C4-2B (cell line): ENCODE data around the gene WNT7A.

ENCODE experiments used
- ZFX ChIP-seq: fragments of 450-650 bp; IDR thresholded peaks from 2 replicates; pipeline ENCODE4 v1.6.1; 2017
- TF ChIP-seq, protein P1 (sequence below): fragments of 450-650 bp; conservative IDR thresholded peaks from 2 replicates; pipeline ENCODE4 v1.5.1; 2017; ENCODE audit warnings: mild to moderate bottlenecking

DNA sequence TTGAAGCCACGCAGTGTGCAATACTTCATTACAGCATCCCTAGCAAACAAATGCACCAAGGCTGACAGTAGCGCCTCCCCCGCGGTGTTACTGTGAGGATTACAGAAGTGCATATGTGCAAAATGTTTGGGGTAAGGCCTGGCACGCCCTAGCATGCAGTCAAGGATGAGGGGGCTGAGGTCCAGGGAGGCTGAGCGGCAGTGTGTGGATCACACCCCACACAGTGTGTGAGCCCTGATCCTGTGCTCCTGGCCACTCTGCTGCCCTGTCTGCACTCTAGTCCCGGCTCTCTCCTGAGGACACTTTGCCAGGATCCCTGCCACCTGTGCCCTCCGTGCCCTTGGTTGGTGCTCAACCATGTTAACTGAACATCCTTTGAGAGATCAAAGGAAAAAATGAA, 71.3 kb downstream of the WNT7A start:
- TF ChIP-seq, protein P1, sequence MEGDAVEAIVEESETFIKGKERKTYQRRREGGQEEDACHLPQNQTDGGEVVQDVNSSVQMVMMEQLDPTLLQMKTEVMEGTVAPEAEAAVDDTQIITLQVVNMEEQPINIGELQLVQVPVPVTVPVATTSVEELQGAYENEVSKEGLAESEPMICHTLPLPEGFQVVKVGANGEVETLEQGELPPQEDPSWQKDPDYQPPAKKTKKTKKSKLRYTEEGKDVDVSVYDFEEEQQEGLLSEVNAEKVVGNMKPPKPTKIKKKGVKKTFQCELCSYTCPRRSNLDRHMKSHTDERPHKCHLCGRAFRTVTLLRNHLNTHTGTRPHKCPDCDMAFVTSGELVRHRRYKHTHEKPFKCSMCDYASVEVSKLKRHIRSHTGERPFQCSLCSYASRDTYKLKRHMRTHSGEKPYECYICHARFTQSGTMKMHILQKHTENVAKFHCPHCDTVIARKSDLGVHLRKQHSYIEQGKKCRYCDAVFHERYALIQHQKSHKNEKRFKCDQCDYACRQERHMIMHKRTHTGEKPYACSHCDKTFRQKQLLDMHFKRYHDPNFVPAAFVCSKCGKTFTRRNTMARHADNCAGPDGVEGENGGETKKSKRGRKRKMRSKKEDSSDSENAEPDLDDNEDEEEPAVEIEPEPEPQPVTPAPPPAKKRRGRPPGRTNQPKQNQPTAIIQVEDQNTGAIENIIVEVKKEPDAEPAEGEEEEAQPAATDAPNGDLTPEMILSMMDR: no peak
- TF ChIP-seq ZFX: no peak
